Suprapubic skin (tissue), 4 donors: ENCODE results near the gene TMEM186. TPM values are rescaled to one million over a fixed set of nuclear protein-coding genes. Genes with fewer than 3 reads are reported as not detected.
"Not testable (repeated sequence)": the region's sequence is repeated elsewhere in the genome, so short reads cannot be mapped to it uniquely, and the experiment has no call there.

ENCODE experiments used
- DNase-seq, 2 donors: peaks; one replicate each; pipeline ENCODE4 v3.0.0-alpha.2; 2019; ENCODE audit warnings: low spot score in 2 of 2
- H3K27ac ChIP-seq: fragments of 200-600 bp; sonication (generic); one replicate; pipeline ENCODE4 v1.5.1; 2019
- H3K27me3 ChIP-seq: fragments of 200-600 bp; sonication (generic); one replicate; pipeline ENCODE4 v1.5.1; 2019
- H3K36me3 ChIP-seq: fragments of 200-600 bp; sonication (generic); one replicate; pipeline ENCODE4 v1.5.1; 2019
- H3K4me1 ChIP-seq: fragments of 200-600 bp; sonication (generic); one replicate; pipeline ENCODE4 v1.5.1; 2019
- H3K4me3 ChIP-seq: fragments of 200-600 bp; sonication (generic); one replicate; pipeline ENCODE4 v1.5.1; 2019; ENCODE audit warnings: mild to moderate bottlenecking
- H3K9me3 ChIP-seq: fragments of 200-600 bp; sonication (generic); one replicate; pipeline ENCODE4 v1.5.1; 2019
- CTCF ChIP-seq, 2 donors: fragments of 200-600 bp in 1 of 2; fragments of 450-650 bp in 1 of 2; sonication (generic) in 1 of 2; IDR thresholded peaks; one replicate each; pipeline ENCODE4 v1.5.1; 2016 to 2019; ENCODE audit warnings: antibody characterized with exemption in 2 of 2, mild to moderate bottlenecking in 1 of 2, moderate library complexity in 1 of 2
- EP300 ChIP-seq: sonication (generic); formaldehyde crosslinking; IDR thresholded peaks from one replicate; pipeline ENCODE4 v1.6.1; 2017; ENCODE audit warnings: antibody characterized with exemption
- POLR2A ChIP-seq, 2 donors: fragments of 450-650 bp; IDR thresholded peaks; one replicate each; pipeline ENCODE4 v1.6.1; 2017; ENCODE audit warnings: antibody characterized with exemption in 2 of 2, mild to moderate bottlenecking in 2 of 2, moderate library complexity in 2 of 2
- POLR2AphosphoS5 ChIP-seq, 3 donors: sonication (generic); formaldehyde crosslinking; IDR thresholded peaks; one replicate each; pipeline ENCODE4 v1.6.1; 2017; ENCODE audit warnings: antibody characterized with exemption in 3 of 3
- WGBS: methylation state at CpG from one replicate; pipeline ENCODE4 v1.1.5; 2018; 5-methylcytosine and 5-hydroxymethylcytosine counted together
- total RNA-seq, 4 donors: library from RNA; depleted of rRNA; stranded (reverse); fragments of >200 nt; gene quantifications; one replicate each; pipeline ENCODE4 v1.1.0, GENCODE V29; 2016

Gene TMEM186
- total RNA-seq, 4 donors from 2014 or later: 3.9 to 7.0 (median 5.0) TPM

- Histone ChIP-seq H3K4me1 (no peaks in the 10 kb centered on the region), H3K27ac (no peak overlapping the region), H3K9me3 (no peaks in the 10 kb centered on the region), H3K4me3 (no peak overlapping the region), H3K27me3 (no peaks in the 10 kb centered on the region), H3K36me3 (peaks cover 11% of the 10 kb centered on the region)
- TF ChIP-seq CTCF (IDR thresholded peaks at IDR 0.05) (no peak), EP300 (no peak), POLR2A (IDR thresholded peaks at IDR 0.05) (no peak), POLR2AphosphoS5 (IDR thresholded peaks at IDR 0.05) (no peak)
- 31% methylated on average over 2 of the region's 2 CpGs for WGBS
- DNase-seq: no peak
These were observed 44.7 kb downstream of the TMEM186 start for GRCh38 chr16:8752706-8753105.

GRCh38 chr16:8751481-8752311 is 45.7 kb downstream of the TMEM186 start:
- no peak overlapping the region for H3K27ac ChIP-seq
- peaks cover 9% of the 10 kb centered on the region for H3K36me3 ChIP-seq
- TF ChIP-seq CTCF (IDR thresholded peaks at IDR 0.05) (no peak), POLR2A (IDR thresholded peaks at IDR 0.05) (no peak), EP300 (no peak), POLR2AphosphoS5 (IDR thresholded peaks at IDR 0.05) (no peak)
- no peaks in the 10 kb centered on the region for H3K27me3 ChIP-seq
- DNase-seq: peak in 1 of 2 donors; percentile 30
- H3K9me3 ChIP-seq: no peaks in the 10 kb centered on the region
- no peak overlapping the region for H3K4me3 ChIP-seq
- 52% methylated on average over 14 of the region's 14 CpGs for WGBS
- H3K4me1 ChIP-seq: no peaks in the 10 kb centered on the region

GRCh38 chr16:8748944-8749343 is 48.5 kb downstream of the TMEM186 start:
- not testable (repeated sequence) for H3K9me3 ChIP-seq, DNase-seq, H3K36me3 ChIP-seq, H3K27me3 ChIP-seq, H3K4me3 ChIP-seq, H3K27ac ChIP-seq, H3K4me1 ChIP-seq
- 90% methylated on average over 9 of the region's 9 CpGs for WGBS

Other genes starting within 250 kb of the TMEM186 start
- not detected for gene TMEM114, start 207.1 kb downstream of the TMEM186 start, total RNA-seq
- 100 to 1,000 TPM in 1 of 4 donors, 10 to 100 TPM in 3; 15.5 to 114 (median 28.3) TPM for gene METTL22, start 175.9 kb downstream of the TMEM186 start, total RNA-seq
- 1 to 10 TPM; 2.0 to 8.5 (median 5.9) TPM for gene ABAT, start 123.0 kb downstream of the TMEM186 start, total RNA-seq
- 10 to 100 TPM; 20.0 to 33.0 (median 25.7) TPM for gene PMM2, start 200 bp upstream of the TMEM186 start, total RNA-seq
- 10 to 100 TPM; 32.7 to 60.8 (median 41.5) TPM for gene CARHSP1, start 71.4 kb upstream of the TMEM186 start, total RNA-seq
- not detected for gene LITAFD, start 84.7 kb upstream of the TMEM186 start, total RNA-seq
- 100 to 1,000 TPM in 3 of 4 donors, 10 to 100 TPM in 1; 94.7 to 135 (median 119) TPM for gene USP7, start 166.3 kb upstream of the TMEM186 start, total RNA-seq